ENCODE results near the gene CCL5.

CCL5 gene

GRCh38 chr17:35892091-35893035 lies 12.2 kb upstream of the CCL5 start:
- POLR2A ChIA-PET, result interaction anchor here (0.8 kb wide), 1 partner anchor 38 kb away, joined by 3 read pairs; no protein-coding TSS in a partner anchor
- peak; percentile 50 for DNase-seq (ENCODE audit: extremely low spot score)
- CTCF ChIA-PET, result interaction anchor here (1.0 to 1.3 kb wide), 2 partner anchors 12 to 23 kb away, joined by 4 read pairs; partner anchors contain the start of gene CCL5
- no peak for TF ChIP-seq CTCF (IDR thresholded peaks at IDR 0.05; ENCODE audit: control extremely low read depth, extremely low read depth, low read depth, missing control alignments)

GRCh38 chr17:35891269-35891668 lies 11.1 kb upstream of the CCL5 start:
- no peak for DNase-seq (ENCODE audit: extremely low spot score)
- CTCF ChIA-PET, result interaction anchor here (1.1 to 4.4 kb wide), 2 partner anchors 11 to 30 kb away, joined by 3 to 17 read pairs; partner anchors contain the start of gene CCL5
- POLR2A ChIA-PET, result interaction anchor here (0.7 kb wide), 1 partner anchor 65 kb away, joined by 3 read pairs; no protein-coding TSS in a partner anchor
- no peak for TF ChIP-seq CTCF (IDR thresholded peaks at IDR 0.05; ENCODE audit: control extremely low read depth, extremely low read depth, low read depth, missing control alignments)

- POLR2A ChIA-PET, result interaction anchor here (0.7 to 0.8 kb wide), 2 partner anchors 10 to 65 kb away, joined by 3 to 4 read pairs; no protein-coding TSS in a partner anchor
- CTCF ChIA-PET, result interaction anchor here (1.1 to 4.4 kb wide), 2 partner anchors 10 to 30 kb away, joined by 3 to 17 read pairs; partner anchors contain the start of gene CCL5
- peak; percentile 50 for DNase-seq (ENCODE audit: extremely low spot score)
Observed at GRCh38 chr17:35890774-35891155, 10.6 kb upstream of the CCL5 start.

GRCh38 chr17:35889818-35890773 lies 9.9 kb upstream of the CCL5 start:
- POLR2A ChIA-PET, result interaction anchor here (0.8 kb wide), 1 partner anchor 9 kb away, joined by 4 read pairs; no protein-coding TSS in a partner anchor

More at GRCh38 chr17:35890774-35891155, 10.6 kb upstream of the CCL5 start:
- TF ChIP-seq CTCF (IDR thresholded peaks at IDR 0.05; ENCODE audit: control extremely low read depth, extremely low read depth, low read depth, missing control alignments), result no peak

GRCh38 chr17:35889241-35889640 lies 9.1 kb upstream of the CCL5 start:
- POLR2A ChIA-PET, result no interaction called here
- CTCF ChIA-PET, result interaction anchor here (1.5 to 4.4 kb wide), 3 partner anchors 9 to 41 kb away, joined by 3 to 17 read pairs (median 4); partner anchors contain the start of gene CCL5
- TF ChIP-seq CTCF (IDR thresholded peaks at IDR 0.05; ENCODE audit: control extremely low read depth, extremely low read depth, low read depth, missing control alignments), result no peak
- DNase-seq (ENCODE audit: extremely low spot score), result no peak

More at GRCh38 chr17:35889818-35890773, 9.9 kb upstream of the CCL5 start:
- no peak for TF ChIP-seq CTCF (IDR thresholded peaks at IDR 0.05; ENCODE audit: control extremely low read depth, extremely low read depth, low read depth, missing control alignments)
- no peak for DNase-seq (ENCODE audit: extremely low spot score)
- CTCF ChIA-PET, result interaction anchor here (1.1 to 4.4 kb wide), 4 partner anchors 10 to 42 kb away, joined by 3 to 17 read pairs (median 4); partner anchors contain the start of gene CCL5

Data from GM10248 (cell line).